Skeletal muscle tissue (tissue), 4 donors: ENCODE measurements around the gene HMGCR. TPM values are rescaled to one million over a fixed set of nuclear protein-coding genes. Genes with fewer than 3 reads are reported as not detected.

Source experiments
- H3K27ac ChIP-seq: one replicate; pipeline ENCODE4 v1.7.0; 2013; ENCODE audit warnings: mild to moderate bottlenecking, low read depth, low read length, inconsistent platforms
- H3K27me3 ChIP-seq, 3 donors: one replicate each; pipeline ENCODE4 v1.7.0; 2013; ENCODE audit warnings: low read length in 3 of 3; ENCODE audit not compliant: control insufficient read depth in 3 of 3, insufficient read depth in 3 of 3
- H3K36me3 ChIP-seq, 3 donors: one replicate each; pipeline ENCODE4 v1.7.0; 2013; ENCODE audit warnings: low read length in 3 of 3; ENCODE audit not compliant: control insufficient read depth in 3 of 3, insufficient read depth in 3 of 3
- H3K4me1 ChIP-seq, 3 donors: one replicate each; pipeline ENCODE4 v1.7.0; 2013; ENCODE audit warnings: low read length in 3 of 3, mild to moderate bottlenecking in 3 of 3; ENCODE audit not compliant: control insufficient read depth in 3 of 3, insufficient read depth in 3 of 3
- H3K4me3 ChIP-seq, 3 donors: one replicate each; pipeline ENCODE4 v1.7.0; 2013; ENCODE audit warnings: low read length in 3 of 3
- H3K9ac ChIP-seq, 3 donors: one replicate each; pipeline ENCODE4 v1.7.0; 2013; ENCODE audit warnings: low read length in 3 of 3, mild to moderate bottlenecking in 3 of 3, moderate library complexity in 2 of 3, low read depth in 1 of 3
- H3K9me3 ChIP-seq, 3 donors: one replicate each; pipeline ENCODE4 v1.7.0; 2013; ENCODE audit warnings: low read length in 3 of 3; ENCODE audit not compliant: control insufficient read depth in 3 of 3
- total RNA-seq: library from RNA; depleted of rRNA; stranded (reverse); fragments of >200 nt; gene quantifications from one replicate; pipeline ENCODE4 v1.2.3, GENCODE V29; 2014
- donor health status: Osteomylitis.

HMGCR gene
- total RNA-seq, 1 donor from 2014 or later: 55.8 TPM

DNA sequence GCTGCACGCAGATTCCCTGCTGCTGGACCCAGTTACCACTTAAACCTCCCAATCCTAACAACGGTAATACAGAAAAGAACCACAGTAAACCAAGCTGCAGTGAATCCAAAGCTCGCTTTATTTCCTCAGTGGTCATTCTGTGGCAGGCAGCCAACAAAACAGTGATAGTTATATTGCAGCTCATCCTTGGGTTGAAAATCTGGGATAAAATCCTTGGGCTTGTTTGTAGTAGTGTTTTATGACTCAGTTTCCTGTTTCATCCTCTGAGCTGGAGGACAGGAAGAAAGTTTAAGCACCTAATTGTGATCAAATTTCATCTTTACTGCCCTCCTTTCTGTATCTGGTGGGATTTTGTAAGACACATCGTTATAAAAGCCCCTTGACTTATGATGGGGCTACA lies 31.4 kb downstream of the HMGCR start:
- peaks cover 0 to 4% (median 3%) of the 10 kb centered on the region in 3 donors for H3K36me3 ChIP-seq
- H3K27ac ChIP-seq: no peak overlapping the region
- no peaks in the 10 kb centered on the region for H3K27me3 ChIP-seq
- H3K9ac ChIP-seq: no peak overlapping the region
- no peaks in the 10 kb centered on the region for H3K9me3 ChIP-seq
- H3K4me1 ChIP-seq: peaks cover 5% of the 10 kb centered on the region in 3 donors
- no peak overlapping the region for H3K4me3 ChIP-seq

DNA sequence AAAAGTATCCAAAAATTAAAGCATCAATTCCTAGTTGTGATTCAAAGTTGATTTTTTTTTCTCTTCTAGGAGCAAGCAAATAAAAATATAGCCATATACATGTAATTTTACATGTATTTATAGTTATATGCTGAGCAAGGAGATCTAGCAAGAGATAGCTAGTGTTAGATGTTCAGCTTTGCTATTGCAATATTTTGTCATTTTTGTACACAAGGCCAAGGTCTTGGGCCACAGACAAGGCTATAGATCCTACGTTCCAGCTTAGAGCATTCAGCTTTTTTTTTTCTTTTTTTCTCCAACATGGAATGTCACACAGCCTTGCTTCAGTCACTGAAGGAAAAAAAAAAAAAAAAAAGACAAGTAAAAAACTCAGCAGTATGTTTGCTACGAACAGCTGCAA lies 36.8 kb downstream of the HMGCR start:
- no peaks in the 10 kb centered on the region for H3K4me1 ChIP-seq
- no peak overlapping the region for H3K4me3 ChIP-seq
- H3K9me3 ChIP-seq: no peaks in the 10 kb centered on the region
- H3K36me3 ChIP-seq: peaks cover 8 to 31% (median 17%) of the 10 kb centered on the region in 3 donors
- no peak overlapping the region for H3K27ac ChIP-seq
- no peak overlapping the region for H3K9ac ChIP-seq
- H3K27me3 ChIP-seq: no peaks in the 10 kb centered on the region

DNA sequence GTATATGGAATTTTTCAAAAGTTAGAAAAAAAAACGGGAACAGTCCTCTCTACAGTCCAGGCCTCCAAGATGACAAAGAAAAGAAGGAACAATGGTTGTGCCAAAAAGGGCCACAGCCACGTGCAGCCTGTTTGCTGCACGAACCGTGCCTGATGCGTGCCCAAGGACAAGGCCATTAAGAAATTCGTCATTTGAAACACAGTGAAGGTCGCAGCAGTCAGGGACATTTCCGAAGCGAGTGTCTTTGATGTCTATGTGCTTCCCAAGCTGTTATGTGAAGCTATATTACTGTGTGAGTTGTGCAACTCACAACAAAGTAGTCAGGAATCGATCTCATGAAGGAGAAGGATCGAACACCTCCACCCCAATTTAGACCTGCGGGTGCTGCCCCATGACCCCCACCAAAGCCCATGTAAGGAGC lies 37.4 kb downstream of the HMGCR start:
- no peak overlapping the region for H3K4me3 ChIP-seq
- H3K27me3 ChIP-seq: no peaks in the 10 kb centered on the region
- H3K9me3 ChIP-seq: no peaks in the 10 kb centered on the region
- H3K4me1 ChIP-seq: no peaks in the 10 kb centered on the region
- H3K9ac ChIP-seq: no peak overlapping the region
- H3K36me3 ChIP-seq: peaks cover 9 to 36% (median 23%) of the 10 kb centered on the region in 3 donors
- H3K27ac ChIP-seq: no peak overlapping the region

DNA sequence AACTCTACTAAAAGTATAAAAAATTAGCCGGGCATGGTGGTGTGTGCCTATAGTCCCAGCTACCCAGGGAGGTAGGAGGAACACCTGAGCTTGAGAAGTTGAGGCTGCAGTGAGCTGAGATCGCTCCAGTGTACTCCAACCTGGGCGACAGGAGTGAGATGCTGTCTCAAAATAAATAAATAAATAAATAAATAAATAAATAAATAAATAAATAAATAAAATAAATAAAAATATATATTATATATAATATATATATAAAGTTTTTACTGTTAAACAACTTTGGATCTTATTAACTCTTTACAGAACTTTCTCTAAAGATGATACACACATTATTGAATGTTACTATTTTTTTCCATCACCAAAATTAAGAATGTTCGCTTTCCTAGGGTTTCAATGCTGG lies 38.4 kb downstream of the HMGCR start:
- Histone ChIP-seq H3K36me3 (peaks cover 9 to 42% (median 29%) of the 10 kb centered on the region in 3 donors), H3K9ac (no peak overlapping the region), H3K4me1 (no peaks in the 10 kb centered on the region), H3K9me3 (no peaks in the 10 kb centered on the region), H3K27ac (no peak overlapping the region), H3K27me3 (no peaks in the 10 kb centered on the region), H3K4me3 (no peak overlapping the region)

DNA sequence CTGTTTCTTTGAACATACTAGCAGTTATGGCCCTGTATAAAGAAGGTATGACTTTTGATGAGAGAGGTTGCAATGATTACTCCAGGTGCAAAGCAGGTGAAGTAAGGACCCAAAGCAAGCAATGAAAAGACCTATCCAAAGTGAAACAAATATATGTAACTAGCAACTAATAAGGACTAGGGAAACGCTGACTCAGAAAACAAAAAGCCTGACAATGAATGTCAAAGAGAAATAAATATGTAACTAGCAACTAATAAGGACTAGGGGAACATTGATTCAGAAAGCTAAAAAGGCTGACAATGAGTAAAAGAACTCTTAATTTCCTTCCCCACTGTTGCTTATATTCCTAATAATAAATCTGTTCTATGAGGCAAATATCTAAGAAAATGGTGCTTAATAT lies 43.1 kb downstream of the HMGCR start:
- Histone ChIP-seq H3K27ac (no peak overlapping the region), H3K36me3 (peaks cover 21 to 55% (median 44%) of the 10 kb centered on the region in 3 donors), H3K9ac (no peak overlapping the region)

DNA sequence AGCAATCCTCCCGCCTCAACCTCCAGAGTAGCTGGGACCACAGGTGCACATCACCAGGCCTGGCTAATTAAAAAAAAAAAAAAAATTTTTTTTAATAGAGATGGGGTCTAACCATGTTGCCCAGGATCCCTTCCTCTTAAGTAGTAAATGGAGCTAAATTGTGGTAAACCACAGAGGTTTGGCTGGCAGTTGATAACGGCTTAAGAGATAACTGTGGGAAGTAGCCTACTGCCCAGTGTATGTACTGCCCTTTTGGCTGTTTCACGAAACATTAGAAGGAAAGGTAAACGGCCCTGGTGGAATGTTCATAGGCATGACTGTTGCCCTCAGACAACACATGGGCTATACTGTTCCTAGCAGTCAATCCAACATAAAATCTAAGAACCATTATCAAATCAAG lies 44.4 kb downstream of the HMGCR start:
- peaks cover 21 to 49% (median 47%) of the 10 kb centered on the region in 3 donors for H3K36me3 ChIP-seq
- no peak overlapping the region for H3K27ac ChIP-seq
- no peaks in the 10 kb centered on the region for H3K4me1 ChIP-seq
- no peaks in the 10 kb centered on the region for H3K27me3 ChIP-seq
- no peak overlapping the region for H3K4me3 ChIP-seq
- no peak overlapping the region for H3K9ac ChIP-seq
- H3K9me3 ChIP-seq: no peaks in the 10 kb centered on the region

More for the DNA sequence above, 43.1 kb downstream of the HMGCR start:
- Histone ChIP-seq H3K4me3 (no peak overlapping the region), H3K27me3 (no peaks in the 10 kb centered on the region), H3K4me1 (no peaks in the 10 kb centered on the region), H3K9me3 (no peaks in the 10 kb centered on the region)

DNA sequence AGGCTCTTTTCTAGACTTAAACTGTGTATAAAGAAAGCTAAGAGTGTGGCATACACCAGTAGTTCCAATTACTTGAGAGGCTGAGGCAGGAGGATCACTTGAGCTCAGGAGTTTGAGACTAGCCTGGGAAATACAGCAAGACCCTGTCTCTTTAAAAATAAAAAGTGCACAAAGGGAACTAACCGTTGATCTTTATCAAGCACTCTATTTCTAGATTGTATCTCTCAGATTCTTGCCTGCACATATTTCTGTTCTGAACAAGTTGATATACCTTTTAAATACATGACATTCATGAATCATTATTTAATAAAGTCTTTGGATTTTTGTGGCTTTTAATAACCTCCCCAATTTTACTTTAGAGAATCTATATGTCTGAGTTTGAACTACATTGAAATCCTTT lies 47.2 kb downstream of the HMGCR start:
- Histone ChIP-seq H3K4me1 (no peaks in the 10 kb centered on the region), H3K36me3 (peaks cover 21 to 51% (median 46%) of the 10 kb centered on the region in 3 donors), H3K4me3 (no peak overlapping the region), H3K27ac (no peak overlapping the region), H3K9me3 (no peaks in the 10 kb centered on the region), H3K9ac (no peak overlapping the region), H3K27me3 (no peaks in the 10 kb centered on the region)

DNA sequence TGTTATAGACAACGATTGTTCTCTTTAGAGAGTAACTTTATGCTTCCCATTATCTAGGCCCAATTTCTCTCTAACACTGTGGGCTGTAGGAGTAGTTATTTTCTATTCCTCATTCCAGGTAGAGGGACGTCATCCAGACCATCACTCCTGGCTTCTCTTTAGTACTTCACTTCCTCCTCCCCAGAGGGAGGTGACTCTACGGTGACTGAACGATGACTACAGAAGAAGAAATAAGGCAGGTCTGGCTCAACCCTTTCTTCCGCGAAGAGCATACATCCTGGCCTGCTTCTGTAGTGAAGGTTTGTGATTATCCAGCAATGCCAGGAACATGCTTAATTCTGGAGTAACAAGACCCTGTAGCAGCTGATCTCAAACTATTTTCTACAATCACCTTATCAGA lies 50.8 kb downstream of the HMGCR start:
- Histone ChIP-seq H3K36me3 (peaks cover 11 to 35% (median 27%) of the 10 kb centered on the region in 3 donors), H3K9ac (no peak overlapping the region), H3K9me3 (no peaks in the 10 kb centered on the region), H3K27me3 (no peaks in the 10 kb centered on the region), H3K27ac (no peak overlapping the region), H3K4me1 (no peaks in the 10 kb centered on the region), H3K4me3 (no peak overlapping the region)

DNA sequence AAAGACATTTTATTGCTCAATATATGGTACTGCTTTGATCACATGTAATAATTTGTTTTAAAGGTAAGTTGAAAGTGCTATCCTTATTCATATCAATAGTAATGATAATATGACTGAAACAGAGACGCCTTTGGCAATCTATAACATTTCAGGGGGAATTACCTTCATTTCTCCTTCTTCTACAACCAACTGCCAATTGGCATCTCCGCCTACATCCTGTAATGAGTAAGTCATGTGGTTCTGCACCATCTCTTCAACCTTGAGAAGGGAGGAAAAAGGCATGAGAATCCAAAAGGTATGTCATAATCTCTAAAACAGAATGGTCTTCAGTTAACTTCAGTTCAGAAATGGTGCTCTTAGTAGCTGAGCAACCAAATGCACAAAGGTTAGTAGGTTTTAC lies 52.4 kb downstream of the HMGCR start:
- no peak overlapping the region for H3K27ac ChIP-seq
- no peaks in the 10 kb centered on the region for H3K9me3 ChIP-seq
- H3K4me1 ChIP-seq: no peaks in the 10 kb centered on the region
- no peaks in the 10 kb centered on the region for H3K27me3 ChIP-seq
- peaks cover 11 to 28% (median 19%) of the 10 kb centered on the region in 3 donors for H3K36me3 ChIP-seq
- no peak overlapping the region for H3K9ac ChIP-seq
- H3K4me3 ChIP-seq: no peak overlapping the region

DNA sequence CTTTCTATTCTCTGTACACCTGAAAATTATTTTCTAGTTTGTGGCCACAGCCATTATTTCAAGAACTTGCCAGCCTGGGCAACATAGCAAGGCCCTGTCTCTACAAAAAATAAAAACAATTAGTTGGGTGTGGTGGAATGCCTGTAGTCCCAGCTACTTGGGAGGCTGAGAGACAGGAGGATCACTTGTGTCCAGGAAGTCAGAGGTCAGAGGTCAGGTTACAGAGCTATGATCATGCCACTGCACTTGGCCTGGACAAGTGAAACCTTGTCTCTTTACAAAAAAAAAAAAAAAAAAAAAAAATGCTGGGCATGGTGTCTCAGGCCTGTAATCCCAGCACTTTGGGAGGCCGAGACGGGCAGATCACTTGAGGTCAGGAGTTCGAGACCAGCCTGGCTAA lies 58.3 kb downstream of the HMGCR start:
- Histone ChIP-seq H3K27ac (no peak overlapping the region), H3K27me3 (no peaks in the 10 kb centered on the region), H3K4me3 (no peak overlapping the region), H3K4me1 (no peaks in the 10 kb centered on the region), H3K36me3 (peaks cover 3 to 20% (median 16%) of the 10 kb centered on the region in 3 donors), H3K9ac (no peak overlapping the region), H3K9me3 (no peaks in the 10 kb centered on the region)

DNA sequence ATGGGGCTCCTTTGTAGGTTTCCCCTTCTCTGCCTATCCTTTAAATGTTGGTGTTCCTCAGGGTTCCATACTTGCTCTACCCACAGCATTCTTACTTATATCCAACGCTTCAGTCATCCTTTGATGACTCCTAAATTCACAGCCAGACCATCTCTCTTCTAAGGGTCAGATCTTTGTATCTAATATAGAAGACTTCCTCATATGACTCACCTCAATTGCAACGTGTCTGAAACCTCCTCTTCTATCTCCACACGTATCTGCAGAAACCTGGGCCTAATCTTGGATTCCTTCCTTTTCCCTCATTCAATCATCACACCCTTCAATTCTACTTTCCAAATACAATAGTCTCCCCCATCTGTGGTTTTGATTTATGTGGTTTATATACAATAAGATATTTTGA lies 68.3 kb downstream of the HMGCR start:
- no peak overlapping the region for H3K27ac ChIP-seq
- no peak overlapping the region for H3K9ac ChIP-seq
- H3K36me3 ChIP-seq: peaks cover 0 to 6% (median 3%) of the 10 kb centered on the region in 3 donors
- no peak overlapping the region for H3K4me3 ChIP-seq
- no peaks in the 10 kb centered on the region for H3K4me1 ChIP-seq
- H3K27me3 ChIP-seq: no peaks in the 10 kb centered on the region
- no peaks in the 10 kb centered on the region for H3K9me3 ChIP-seq
